K562 (cell line): ENCODE measurements around the gene TBX10. TPM values are rescaled to one million over a fixed set of nuclear protein-coding genes. Genes with fewer than 3 reads are reported as not detected.
A peak's percentile ranks its signal among the peaks of the same experiment; 100 is the strongest.

ENCODE experiments used
- ATAC-seq: fragments of 200-7000 bp; cut with Tn5 transposase; 3 replicates; pipeline ENCODE4 v1.9.1; 2020; ENCODE audit warnings: moderate library complexity
- BruUV-seq: library from RNA; stranded (reverse); fragments of 400-500 nt; replicated peaks from 2 replicates; lab custom pipeline; 2021; lab: Mats Ljungman, UMichigan
- CTCF ChIA-PET: fragments of 300-600 bp; formaldehyde crosslinking; extraction: SDS; loops from one replicate; lab custom pipeline; 2021; ENCODE audit warnings: low intra/inter-chr PET ratio; lab: Yijun Ruan, JAX
- POLR2A ChIA-PET: fragments of 300-600, 350-650 bp; sonication (Branson Sonifier 250); formaldehyde crosslinking; extraction: SDS; loops from one replicate; lab custom pipeline; 2021; ENCODE audit warnings: antibody characterized with exemption, inconsistent platforms; lab: Yijun Ruan, JAX
- DNase-seq, 4 experiments: peaks; one replicate each; pipeline versions ENCODE4 v3.0.0 to v3.0.0-alpha.2; 2011 to 2018; ENCODE audit warnings: low spot score in 3 of 4, mixed read lengths in 3 of 4; ENCODE audit errors: extremely low read depth in 1 of 4
- FAIRE-seq: peaks from 2 replicates; lab custom pipeline; 2011; peaks lifted over from hg19 to GRCh38; lab: Jason Lieb, UNC
- H2AFZ ChIP-seq: 2 replicates; pipeline ENCODE4 v1.6.0; 2011; ENCODE audit warnings: low read depth, low read length, control low read depth, inconsistent platforms
- H3K27ac ChIP-seq: fragments of 200-600 bp; 3 replicates; pipeline ENCODE4 v1.8.0; 2011; ENCODE audit warnings: low read depth, mild to moderate bottlenecking, control low read depth, inconsistent platforms, low read length, moderate library complexity, mixed read lengths; ENCODE audit errors: extremely low read depth
- H3K27me3 ChIP-seq, 2 experiments: fragments of 300-600 bp in 1 of 2; 2 replicates in 1 of 2; 3 replicates in 1 of 2; pipeline versions ENCODE4 v1.6.0 to v1.8.0; 2011; ENCODE audit warnings: inconsistent platforms in 2 of 2, low read length in 2 of 2, mild to moderate bottlenecking in 1 of 2, mixed read lengths in 1 of 2, moderate library complexity in 1 of 2; ENCODE audit not compliant: control insufficient read depth in 2 of 2, insufficient read depth in 2 of 2
- H3K36me3 ChIP-seq: fragments of 300-600 bp; 3 replicates; pipeline ENCODE4 v1.8.0; 2011; ENCODE audit warnings: mild to moderate bottlenecking, low read length, inconsistent platforms; ENCODE audit not compliant: control insufficient read depth, insufficient read depth
- H3K4me1 ChIP-seq, 2 experiments: fragments of 200-600 bp in 1 of 2; replicated peaks in 1 of 2; 2 replicates in 1 of 2; 3 replicates in 1 of 2; pipeline versions ENCODE4 v1.5.1 to v1.8.0; 2011; ENCODE audit warnings: inconsistent platforms in 2 of 2, low read length in 2 of 2, mild to moderate bottlenecking in 1 of 2, mixed read lengths in 1 of 2, moderate library complexity in 1 of 2; ENCODE audit not compliant: control insufficient read depth in 2 of 2, insufficient read depth in 2 of 2
- H3K4me2 ChIP-seq: 2 replicates; pipeline ENCODE4 v1.6.1; 2011; ENCODE audit warnings: low read length, control low read depth, inconsistent platforms, mixed read lengths; ENCODE audit not compliant: insufficient read depth
- H3K4me3 ChIP-seq: fragments of 200-600 bp; sonication (generic), shearing (Covaris generic); 2 replicates; pipeline ENCODE4 v1.5.1; 2016; ENCODE audit warnings: control low read depth, inconsistent platforms
- H3K79me2 ChIP-seq: fragments of 200-600 bp; 3 replicates; pipeline ENCODE4 v1.8.0; 2011; ENCODE audit warnings: low read length, inconsistent platforms; ENCODE audit not compliant: control insufficient read depth, insufficient read depth
- H3K9ac ChIP-seq, 2 experiments: 2 replicates each; pipeline versions ENCODE4 v1.6.0 to v1.6.1; 2011; ENCODE audit warnings: low read depth in 2 of 2, low read length in 2 of 2, control low read depth in 1 of 2, inconsistent platforms in 1 of 2, mild to moderate bottlenecking in 1 of 2, mixed read lengths in 1 of 2; ENCODE audit not compliant: insufficient read depth in 1 of 2
- H3K9me1 ChIP-seq: one replicate; pipeline ENCODE4 v1.6.0; 2011; ENCODE audit warnings: inconsistent platforms, mild to moderate bottlenecking, low read length, moderate library complexity; ENCODE audit not compliant: control insufficient read depth, insufficient read depth
- H3K9me3 ChIP-seq: replicated peaks from 2 replicates; pipeline ENCODE4 v1.5.1; 2011; ENCODE audit warnings: low read depth, low read length, inconsistent platforms; ENCODE audit not compliant: control insufficient read depth, insufficient read depth
- H4K20me1 ChIP-seq: replicated peaks from 2 replicates; pipeline ENCODE4 v1.6.1; 2011; ENCODE audit warnings: low read length, inconsistent platforms, mixed read lengths; ENCODE audit not compliant: control insufficient read depth, insufficient read depth
- BMI1 ChIP-seq: fragments of 150-350 bp; IDR thresholded peaks from 2 replicates; pipeline ENCODE4 v1.6.1; 2014; ENCODE audit warnings: low read length
- DIDO1 ChIP-seq: fragments of 450-650 bp; IDR thresholded peaks from 2 replicates; pipeline ENCODE4 v1.6.1; 2016; ENCODE audit warnings: low read depth, missing biosample characterization, missing genetic modification characterization
- HBP1 ChIP-seq: fragments of 450-650 bp; formaldehyde crosslinking; IDR thresholded peaks from 2 replicates; pipeline ENCODE4 v1.4.0; 2022; ENCODE audit warnings: missing genetic modification characterization
- HMG20A ChIP-seq: fragments of 450-650 bp; formaldehyde crosslinking; conservative IDR thresholded peaks from 2 replicates; pipeline ENCODE4 v1.4.0; 2020; ENCODE audit warnings: mild to moderate bottlenecking, mixed read lengths
- IFI16 ChIP-seq: fragments of 250-450 bp; sonication (Bioruptor Pico); IDR thresholded peaks from 2 replicates; pipeline ENCODE4 v2.1.2; 2022; ENCODE audit warnings: mild to moderate bottlenecking, inconsistent platforms
- MYC ChIP-seq, 2 experiments: fragments of 250-450 bp in 1 of 2; sonication (Bioruptor Pico) in 1 of 2; IDR thresholded peaks; 2 replicates each; pipeline versions ENCODE4 v1.5.1 to v1.6.1; 2012 to 2021; ENCODE audit warnings: low read depth in 2 of 2, borderline replicate concordance in 1 of 2, improper control_type of control experiment in 1 of 2, low read length in 1 of 2, mild to moderate bottlenecking in 1 of 2, moderate library complexity in 1 of 2
- SMC3 ChIP-seq: conservative IDR thresholded peaks from 2 replicates; pipeline ENCODE4 v1.6.1; 2011; ENCODE audit warnings: low read depth, low read length, improper control_type of control experiment; ENCODE audit not compliant: insufficient read depth
- ZBTB40 ChIP-seq, 2 experiments: fragments of 450-650 bp in 1 of 2; sonication (generic) in 1 of 2; formaldehyde crosslinking in 1 of 2; IDR thresholded peaks; 2 replicates each; pipeline versions ENCODE4 v1.7.1 to v1.9.0; 2016 to 2022; ENCODE audit warnings: inconsistent platforms in 1 of 2, mild to moderate bottlenecking in 1 of 2, missing genetic modification reagents in 1 of 2
- WGBS: fragments of 100-300 bp; shearing (Covaris generic); methylation state at CpG from one replicate; pipeline ENCODE4 v1.1.6; 2016; ENCODE audit warnings: low coverage, mixed read lengths; ENCODE audit not compliant: insufficient coverage; ENCODE audit errors: missing lambda C conversion rate; 5-methylcytosine and 5-hydroxymethylcytosine counted together
- in situ Hi-C: fragments of 300-500 bp; cut with MboI; formaldehyde crosslinking; loops from 4 replicates; pipeline ENCODE4 v1.15.0; 2018; ENCODE audit warnings: inconsistent platforms, mixed read lengths
- intact Hi-C: fragments of 100-400 bp; cut with micrococcal nuclease; formaldehyde crosslinking; loops from 2 replicates; pipeline ENCODE4 v1.14.2; 2022
- polyA plus RNA-seq, 8 experiments: library from polyadenylated mRNA; depleted of rRNA in 4 of 8; stranded (reverse) in 5 of 8; unstranded in 3 of 8; fragments of >200 nt; fragmentation: Nextera tagmentation in 2 of 8; fragmentation: Illumina TruSeq in 1 of 8; extraction: Ambion mirVana in 2 of 8; extraction: Trizol in 1 of 8; gene quantifications; 2 replicates each; pipeline versions ENCODE4 v1.2.1 to v1.2.3, GENCODE V29; 2011 to 2014; ENCODE audit warnings: inconsistent platforms in 1 of 8, missing spikeins in 1 of 8
- total RNA-seq, 7 experiments: library from RNA; depleted of rRNA in 6 of 7; stranded (reverse); fragments of >200 nt in 6 of 7; fragmentation: Illumina TruSeq in 2 of 7; extraction: Trizol in 2 of 7; gene quantifications; 2 replicates each; pipeline versions ENCODE4 v1.2.1 to v1.2.3, GENCODE V29; 2011 to 2021; ENCODE audit warnings: low replicate concordance in 1 of 7

Gene TBX10
- total and polyA plus RNA-seq, 9 of the 15 experiments (the other 6 are each of a cell fraction or from before 2014, with no cell fraction given), result not detected

GRCh38 chr11:67648140-67648795 is 8.7 kb upstream of the TBX10 start:
- intact Hi-C loops, result loop anchor here (10.0 kb wide), 1 partner anchor 157 kb away; no protein-coding TSS in a partner anchor
- ChIA-PET POLR2A (interaction anchor here (0.6 to 1.2 kb wide), 4 partner anchors 10 to 237 kb away, joined by 3 to 4 read pairs (median 3); no protein-coding TSS in a partner anchor), CTCF (interaction anchor here (1.4 kb wide), 1 partner anchor 11 kb away, joined by 4 read pairs; no protein-coding TSS in a partner anchor)
- TF ChIP-seq DIDO1 (tag), result no peak
- no peak for TF ChIP-seq BMI1
- no peak for TF ChIP-seq HBP1 (CRISPR knock-in tag)
- TF ChIP-seq MYC (IDR thresholded peaks at IDR 0.05; ENCODE audit: low read depth, low read length), result no peak
- no peak for TF ChIP-seq MYC (CRISPR knock-in tag; IDR thresholded peaks at IDR 0.05; ENCODE audit: borderline replicate concordance, low read depth)
- TF ChIP-seq HMG20A, result no peak
- no peak for TF ChIP-seq ZBTB40 (IDR thresholded peaks at IDR 0.05)
- TF ChIP-seq ZBTB40 (CRISPR knock-in tag; IDR thresholded peaks at IDR 0.05), result no peak
- TF ChIP-seq SMC3, result peak; percentile 41; the same call in 1 of the 2 replicates
- TF ChIP-seq IFI16 (CRISPR knock-in tag), result no peak

More at GRCh38 chr11:67648140-67648795, 8.7 kb upstream of the TBX10 start:
- H3K79me2 ChIP-seq, result no peaks in the 10 kb centered on the region
- no peak overlapping the region for H3K27ac ChIP-seq
- no TSS peak for BruUV-seq
- peaks cover 3% of the 10 kb centered on the region; the same call in 1 of the 2 replicates for H4K20me1 ChIP-seq
- FAIRE-seq (peak; percentile 48), ATAC-seq (peak; percentile 87), DNase-seq (peak; percentile 44 to 59 (median 48))
- H3K9me1 ChIP-seq, result no peaks in the 10 kb centered on the region
- no peak overlapping the region for H3K9ac ChIP-seq
- in situ Hi-C loops, result no loop called here
- no peak overlapping the region for H2AFZ ChIP-seq
- no peak overlapping the region for H3K4me3 ChIP-seq
- H3K9me3 ChIP-seq, result no peaks in the 10 kb centered on the region; the same call in none of the 2 replicates
- no peaks in the 10 kb centered on the region for H3K36me3 ChIP-seq
- 8% methylated on average over 12 of the region's 12 CpGs for WGBS
- H3K27me3 ChIP-seq, result peaks cover 2 to 13% of the 10 kb centered on the region in 2 experiments; a peak in 3 of 5 replicates
- H3K4me2 ChIP-seq, result no peak overlapping the region
- H3K4me1 ChIP-seq, result peaks cover 0 to 43% of the 10 kb centered on the region in 2 experiments; a peak in 2 of 5 replicates
